ENCODE measurements around the gene CNNM2. TPM values are rescaled to one million over a fixed set of nuclear protein-coding genes. Genes with fewer than 3 reads are reported as not detected.

Gene CNNM2
- total RNA-seq, 1 experiment from 2014 or later: 5.5 TPM

DNA sequence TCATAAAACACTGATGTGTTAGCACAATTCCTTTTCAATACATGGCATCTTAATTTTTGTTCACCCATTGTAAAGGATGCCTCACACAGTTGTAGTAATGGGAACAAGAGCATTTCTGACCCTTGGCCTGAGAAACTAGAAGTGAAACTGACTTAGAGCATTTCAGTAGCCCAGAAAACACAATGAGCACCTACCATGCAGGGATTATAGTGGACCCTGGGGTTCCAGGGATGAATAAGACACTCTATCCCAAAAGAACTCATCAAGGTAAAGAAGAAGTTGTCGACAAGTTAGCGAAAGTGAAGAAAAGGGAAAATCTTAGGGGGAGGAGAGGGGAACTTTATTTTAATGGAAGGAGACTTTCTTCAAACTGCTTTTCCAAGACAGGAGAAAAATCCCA, 149.4 kb downstream of the CNNM2 start:
- DNase-seq: no peak
- Histone ChIP-seq H3K36me3 (ENCODE audit: insufficient read depth, low read length) (no peaks in the 10 kb centered on the region), H3K27ac (ENCODE audit: low read length) (no peak overlapping the region), H3K9me3 (ENCODE audit: low read length) (no peaks in the 10 kb centered on the region), H3K4me3 (ENCODE audit: low read length) (no peak overlapping the region), H2AFZ (ENCODE audit: low read length) (no peak overlapping the region), H3K4me2 (ENCODE audit: low read depth, low read length, poor library complexity, severe bottlenecking) (no peak overlapping the region), H3K79me2 (ENCODE audit: low read length) (no peaks in the 10 kb centered on the region), H4K20me1 (ENCODE audit: insufficient read depth, low read depth, low read length) (peaks cover 9% of the 10 kb centered on the region; the same call in 1 of the 2 replicates), H3K4me1 (ENCODE audit: low read length) (peaks cover 14% of the 10 kb centered on the region), H3K9me2 (replicated peaks; ENCODE audit: insufficient read depth, low read length) (no peaks in the 10 kb centered on the region), H3K27me3 (ENCODE audit: low read length) (no peaks in the 10 kb centered on the region), H3K9ac (ENCODE audit: low read length) (no peak overlapping the region)

DNA sequence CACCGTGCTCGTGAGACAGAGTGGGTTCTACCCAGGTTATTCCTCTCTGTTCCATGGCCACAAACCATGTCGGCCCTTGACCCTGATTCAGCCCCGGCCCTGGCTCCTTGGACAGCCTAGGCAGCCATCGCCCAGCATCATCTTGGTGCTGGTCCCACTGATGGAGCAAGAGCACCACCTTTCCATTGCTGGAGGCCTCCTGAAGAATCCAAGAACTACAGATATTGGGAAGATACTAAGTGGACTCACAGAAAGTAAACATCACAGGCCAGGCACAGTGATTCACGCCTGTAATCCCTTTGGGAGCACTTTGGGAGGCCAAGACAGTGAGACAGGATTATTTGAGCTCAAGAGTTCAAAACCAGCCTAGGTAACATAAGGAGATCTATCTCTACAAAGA, 149.9 kb downstream of the CNNM2 start:
- H3K4me1 ChIP-seq (ENCODE audit: low read length): peaks cover 14% of the 10 kb centered on the region
- H3K9me3 ChIP-seq (ENCODE audit: low read length): no peaks in the 10 kb centered on the region
- no peaks in the 10 kb centered on the region for H3K36me3 ChIP-seq (ENCODE audit: insufficient read depth, low read length)
- H4K20me1 ChIP-seq (ENCODE audit: insufficient read depth, low read depth, low read length): peaks cover 9% of the 10 kb centered on the region; the same call in 1 of the 2 replicates
- no peaks in the 10 kb centered on the region for H3K27me3 ChIP-seq (ENCODE audit: low read length)
- no peak overlapping the region for H2AFZ ChIP-seq (ENCODE audit: low read length)
- no peak overlapping the region for H3K27ac ChIP-seq (ENCODE audit: low read length)
- H3K4me3 ChIP-seq (ENCODE audit: low read length): no peak overlapping the region
- H3K9ac ChIP-seq (ENCODE audit: low read length): no peak overlapping the region
- H3K4me2 ChIP-seq (ENCODE audit: low read depth, low read length, poor library complexity, severe bottlenecking): no peak overlapping the region
- DNase-seq: no peak
- H3K9me2 ChIP-seq (replicated peaks; ENCODE audit: insufficient read depth, low read length): no peaks in the 10 kb centered on the region
- H3K79me2 ChIP-seq (ENCODE audit: low read length): no peaks in the 10 kb centered on the region

DNA sequence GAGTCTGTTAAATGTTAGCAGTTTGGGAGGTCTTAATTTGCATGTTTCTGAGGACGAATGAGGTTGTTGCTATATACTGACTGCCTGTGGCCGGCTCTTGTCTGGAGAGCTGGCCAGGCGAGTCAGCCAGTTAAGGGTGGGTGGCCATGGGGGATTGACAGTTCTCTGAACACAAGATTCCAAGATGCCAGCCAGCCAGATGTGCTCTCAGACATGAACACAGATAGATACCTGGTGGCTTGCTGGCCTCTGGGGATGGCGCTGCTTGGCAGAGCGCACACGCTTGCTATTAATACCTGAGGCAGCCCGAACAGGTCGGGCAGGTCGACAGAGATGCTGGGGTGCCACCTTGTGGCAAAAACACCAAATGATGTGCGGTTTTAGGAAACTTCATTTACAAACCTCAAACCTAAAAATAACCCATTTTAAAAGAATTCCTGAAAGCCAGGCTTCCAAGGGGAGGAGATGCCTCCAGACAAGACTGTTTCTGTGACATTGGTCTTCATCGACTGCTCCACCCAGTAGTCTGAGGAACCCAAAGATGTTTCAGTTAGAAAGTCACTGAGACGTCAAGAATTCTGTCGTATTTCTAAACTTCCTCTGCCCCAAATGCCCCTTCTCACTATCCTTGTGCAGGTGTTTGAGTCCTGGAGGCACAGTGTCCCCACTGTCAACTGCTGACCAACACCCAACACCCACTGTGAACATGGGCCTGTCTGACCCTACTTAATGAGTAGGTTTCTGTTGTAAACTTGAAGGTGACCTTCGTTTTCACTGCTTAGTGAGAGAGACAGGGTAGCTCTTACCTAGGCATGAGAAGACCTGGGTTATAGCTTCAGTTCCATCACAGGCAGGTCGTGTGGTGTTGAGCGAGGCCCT, 151.6 kb downstream of the CNNM2 start:
- Histone ChIP-seq H3K9me2 (replicated peaks; ENCODE audit: insufficient read depth, low read length) (no peaks in the 10 kb centered on the region), H3K27ac (ENCODE audit: low read length) (no peak overlapping the region), H2AFZ (ENCODE audit: low read length) (no peak overlapping the region), H3K36me3 (ENCODE audit: insufficient read depth, low read length) (no peaks in the 10 kb centered on the region), H3K79me2 (ENCODE audit: low read length) (no peaks in the 10 kb centered on the region), H3K4me2 (ENCODE audit: low read depth, low read length, poor library complexity, severe bottlenecking) (peak overlapping the region; percentile 54), H3K9ac (ENCODE audit: low read length) (no peak overlapping the region), H3K27me3 (ENCODE audit: low read length) (no peaks in the 10 kb centered on the region), H3K4me1 (ENCODE audit: low read length) (peaks cover 14% of the 10 kb centered on the region), H4K20me1 (ENCODE audit: insufficient read depth, low read depth, low read length) (peaks cover 9% of the 10 kb centered on the region; the same call in 1 of the 2 replicates), H3K9me3 (ENCODE audit: low read length) (no peaks in the 10 kb centered on the region), H3K4me3 (ENCODE audit: low read length) (no peak overlapping the region; the same call in 1 of the 2 replicates)
- DNase-seq: peak; percentile 87

GRCh38 chr10:103072276-103072675, 154.2 kb downstream of the CNNM2 start:
- no peaks in the 10 kb centered on the region for H3K27me3 ChIP-seq (ENCODE audit: low read length)
- H3K9me2 ChIP-seq (replicated peaks; ENCODE audit: insufficient read depth, low read length): no peaks in the 10 kb centered on the region
- no peak overlapping the region for H3K27ac ChIP-seq (ENCODE audit: low read length)
- DNase-seq: no peak
- no peak overlapping the region for H3K4me2 ChIP-seq (ENCODE audit: low read depth, low read length, poor library complexity, severe bottlenecking)
- no peak overlapping the region for H3K4me3 ChIP-seq (ENCODE audit: low read length)
- no peak overlapping the region for H2AFZ ChIP-seq (ENCODE audit: low read length)
- H3K4me1 ChIP-seq (ENCODE audit: low read length): peaks cover 14% of the 10 kb centered on the region
- no peak overlapping the region for H3K9ac ChIP-seq (ENCODE audit: low read length)
- no peaks in the 10 kb centered on the region for H3K36me3 ChIP-seq (ENCODE audit: insufficient read depth, low read length)
- H3K79me2 ChIP-seq (ENCODE audit: low read length): no peaks in the 10 kb centered on the region
- H3K9me3 ChIP-seq (ENCODE audit: low read length): no peaks in the 10 kb centered on the region
- H4K20me1 ChIP-seq (ENCODE audit: insufficient read depth, low read depth, low read length): peaks cover 9% of the 10 kb centered on the region; the same call in 1 of the 2 replicates

- no peaks in the 10 kb centered on the region for H3K27me3 ChIP-seq (ENCODE audit: low read length)
- H3K9ac ChIP-seq (ENCODE audit: low read length): no peak overlapping the region
- H3K4me2 ChIP-seq (ENCODE audit: low read depth, low read length, poor library complexity, severe bottlenecking): no peak overlapping the region
- H3K27ac ChIP-seq (ENCODE audit: low read length): no peak overlapping the region
- no peak for DNase-seq
- no peaks in the 10 kb centered on the region for H3K79me2 ChIP-seq (ENCODE audit: low read length)
- H2AFZ ChIP-seq (ENCODE audit: low read length): no peak overlapping the region
- H3K4me3 ChIP-seq (ENCODE audit: low read length): no peak overlapping the region
- no peaks in the 10 kb centered on the region for H3K9me2 ChIP-seq (replicated peaks; ENCODE audit: insufficient read depth, low read length)
- peaks cover 14% of the 10 kb centered on the region for H3K4me1 ChIP-seq (ENCODE audit: low read length)
- no peaks in the 10 kb centered on the region for H3K9me3 ChIP-seq (ENCODE audit: low read length)
- H3K36me3 ChIP-seq (ENCODE audit: insufficient read depth, low read length): no peaks in the 10 kb centered on the region
- peaks cover 9% of the 10 kb centered on the region; the same call in 1 of the 2 replicates for H4K20me1 ChIP-seq (ENCODE audit: insufficient read depth, low read depth, low read length)
Measured at GRCh38 chr10:103072891-103073290, 154.8 kb downstream of the CNNM2 start.

- H2AFZ ChIP-seq (ENCODE audit: low read length): no peak overlapping the region
- H3K4me1 ChIP-seq (ENCODE audit: low read length): no peaks in the 10 kb centered on the region
- H3K9me3 ChIP-seq (ENCODE audit: low read length): no peaks in the 10 kb centered on the region
- H3K4me2 ChIP-seq (ENCODE audit: low read depth, low read length, poor library complexity, severe bottlenecking): no peak overlapping the region
- no peak overlapping the region for H3K27ac ChIP-seq (ENCODE audit: low read length)
- H3K9me2 ChIP-seq (replicated peaks; ENCODE audit: insufficient read depth, low read length): no peaks in the 10 kb centered on the region
- no peaks in the 10 kb centered on the region for H3K27me3 ChIP-seq (ENCODE audit: low read length)
- no peaks in the 10 kb centered on the region for H4K20me1 ChIP-seq (ENCODE audit: insufficient read depth, low read depth, low read length)
- H3K36me3 ChIP-seq (ENCODE audit: insufficient read depth, low read length): no peaks in the 10 kb centered on the region
- DNase-seq: no peak
- no peak overlapping the region for H3K9ac ChIP-seq (ENCODE audit: low read length)
- H3K79me2 ChIP-seq (ENCODE audit: low read length): no peaks in the 10 kb centered on the region
- H3K4me3 ChIP-seq (ENCODE audit: low read length): no peak overlapping the region
Measured at GRCh38 chr10:103077020-103077419, 158.9 kb downstream of the CNNM2 start.

GRCh38 chr10:103077491-103078308, 159.6 kb downstream of the CNNM2 start:
- Histone ChIP-seq H2AFZ (ENCODE audit: low read length) (no peak overlapping the region), H3K36me3 (ENCODE audit: insufficient read depth, low read length) (no peaks in the 10 kb centered on the region), H3K4me3 (ENCODE audit: low read length) (no peak overlapping the region), H3K27ac (ENCODE audit: low read length) (no peak overlapping the region), H3K79me2 (ENCODE audit: low read length) (no peaks in the 10 kb centered on the region), H3K9me2 (replicated peaks; ENCODE audit: insufficient read depth, low read length) (no peaks in the 10 kb centered on the region), H3K27me3 (ENCODE audit: low read length) (no peaks in the 10 kb centered on the region), H3K9me3 (ENCODE audit: low read length) (no peaks in the 10 kb centered on the region), H3K4me2 (ENCODE audit: low read depth, low read length, poor library complexity, severe bottlenecking) (no peak overlapping the region), H3K9ac (ENCODE audit: low read length) (no peak overlapping the region), H3K4me1 (ENCODE audit: low read length) (no peaks in the 10 kb centered on the region), H4K20me1 (ENCODE audit: insufficient read depth, low read depth, low read length) (no peaks in the 10 kb centered on the region)
- DNase-seq: no peak

DNA sequence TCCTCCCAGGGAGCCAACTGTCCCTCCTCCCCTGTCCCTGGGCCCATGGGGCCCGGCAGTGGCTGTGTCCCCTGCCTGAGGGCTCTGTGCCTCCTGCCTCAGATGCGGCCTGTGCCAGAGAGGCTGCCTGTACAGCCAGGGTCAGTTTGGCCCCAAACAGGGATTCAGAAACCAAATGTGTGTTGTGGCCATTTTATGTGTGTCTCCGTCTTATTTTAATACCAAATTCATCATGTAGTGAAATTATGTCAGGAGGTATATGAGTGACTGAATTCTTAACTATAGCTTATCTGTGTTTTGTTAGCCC, 160.2 kb downstream of the CNNM2 start:
- no peak for DNase-seq
- Histone ChIP-seq H3K79me2 (ENCODE audit: low read length) (no peaks in the 10 kb centered on the region), H3K4me3 (ENCODE audit: low read length) (no peak overlapping the region), H4K20me1 (ENCODE audit: insufficient read depth, low read depth, low read length) (no peaks in the 10 kb centered on the region), H3K27ac (ENCODE audit: low read length) (no peak overlapping the region), H3K9ac (ENCODE audit: low read length) (no peak overlapping the region), H2AFZ (ENCODE audit: low read length) (no peak overlapping the region), H3K9me3 (ENCODE audit: low read length) (no peaks in the 10 kb centered on the region), H3K36me3 (ENCODE audit: insufficient read depth, low read length) (no peaks in the 10 kb centered on the region), H3K4me1 (ENCODE audit: low read length) (no peaks in the 10 kb centered on the region), H3K4me2 (ENCODE audit: low read depth, low read length, poor library complexity, severe bottlenecking) (no peak overlapping the region), H3K27me3 (ENCODE audit: low read length) (no peaks in the 10 kb centered on the region), H3K9me2 (replicated peaks; ENCODE audit: insufficient read depth, low read length) (no peaks in the 10 kb centered on the region)
